Trophoblast cell (in vitro differentiated cells and primary cell): ENCODE measurements around the gene TRDN.

Experiments used
- DNase-seq, 2 donors: peaks; one replicate each; pipeline ENCODE4 v3.0.0-alpha.2; 2016
- H2AFZ ChIP-seq: 2 replicates; pipeline ENCODE4 v1.6.1; 2013; ENCODE audit warnings: low read length, moderate library complexity, mild to moderate bottlenecking; ENCODE audit not compliant: insufficient read depth, poor library complexity
- H2AK5ac ChIP-seq: 2 replicates; pipeline ENCODE4 v1.6.1; 2013; ENCODE audit warnings: mild to moderate bottlenecking, low read length
- H2BK120ac ChIP-seq: 2 replicates; pipeline ENCODE4 v1.6.1; 2013; ENCODE audit warnings: low read length, mild to moderate bottlenecking, moderate library complexity; ENCODE audit not compliant: insufficient read depth, poor library complexity
- H2BK12ac ChIP-seq: 2 replicates; pipeline ENCODE4 v1.6.1; 2013; ENCODE audit warnings: mild to moderate bottlenecking, low read length, moderate library complexity
- H2BK5ac ChIP-seq: 2 replicates; pipeline ENCODE4 v1.6.1; 2013; ENCODE audit warnings: low read length, low read depth, moderate library complexity, mild to moderate bottlenecking; ENCODE audit not compliant: poor library complexity
- H3K14ac ChIP-seq: 2 replicates; pipeline ENCODE4 v1.6.1; 2013; ENCODE audit warnings: mild to moderate bottlenecking, low read length
- H3K18ac ChIP-seq: 2 replicates; pipeline ENCODE4 v1.6.1; 2013; ENCODE audit warnings: mild to moderate bottlenecking, low read length
- H3K23ac ChIP-seq: 2 replicates; pipeline ENCODE4 v1.6.1; 2013; ENCODE audit warnings: low read length
- H3K27ac ChIP-seq: 2 replicates; pipeline ENCODE4 v1.5.1; 2013; ENCODE audit warnings: low read depth, mild to moderate bottlenecking, inconsistent platforms, low read length, moderate library complexity
- H3K27me3 ChIP-seq: 2 replicates; pipeline ENCODE4 v1.6.1; 2013; ENCODE audit warnings: inconsistent platforms, mild to moderate bottlenecking, low read length, moderate library complexity; ENCODE audit not compliant: insufficient read depth
- H3K36me3 ChIP-seq, 2 experiments: 1 replicate in 1 of 2; 2 replicates in 1 of 2; pipeline ENCODE4 v1.6.1; 2013; ENCODE audit warnings: low read length in 2 of 2, mild to moderate bottlenecking in 2 of 2, moderate library complexity in 1 of 2; ENCODE audit not compliant: insufficient read depth in 2 of 2, control insufficient read depth in 1 of 2
- H3K4ac ChIP-seq: 2 replicates; pipeline ENCODE4 v1.6.1; 2013; ENCODE audit warnings: low read depth, mild to moderate bottlenecking, low read length, moderate library complexity
- H3K4me1 ChIP-seq, 2 experiments: 1 replicate in 1 of 2; 2 replicates in 1 of 2; pipeline ENCODE4 v1.6.1; 2013; ENCODE audit warnings: low read length in 2 of 2, mild to moderate bottlenecking in 2 of 2, moderate library complexity in 1 of 2; ENCODE audit not compliant: insufficient read depth in 2 of 2, control insufficient read depth in 1 of 2
- H3K4me2 ChIP-seq: 2 replicates; pipeline ENCODE4 v1.6.1; 2013; ENCODE audit warnings: inconsistent platforms, mild to moderate bottlenecking, low read length, moderate library complexity
- H3K4me3 ChIP-seq: 2 replicates; pipeline ENCODE4 v1.5.1; 2013; ENCODE audit warnings: mild to moderate bottlenecking, low read depth, low read length, inconsistent platforms
- H3K79me1 ChIP-seq: one replicate; pipeline ENCODE4 v1.6.1; 2013; ENCODE audit warnings: low read length
- H3K79me2 ChIP-seq: 2 replicates; pipeline ENCODE4 v1.6.1; 2013; ENCODE audit warnings: low read length, mild to moderate bottlenecking; ENCODE audit not compliant: control insufficient read depth, insufficient read depth, poor library complexity
- H3K9ac ChIP-seq: 2 replicates; pipeline ENCODE4 v1.6.1; 2013; ENCODE audit warnings: mild to moderate bottlenecking, low read length
- H3K9me3 ChIP-seq: 2 replicates; pipeline ENCODE4 v1.6.1; 2013; ENCODE audit warnings: low read depth, mild to moderate bottlenecking, control low read depth, inconsistent platforms, low read length; ENCODE audit not compliant: insufficient read depth
- H4K12ac ChIP-seq: 2 replicates; pipeline ENCODE4 v1.6.1; 2013; ENCODE audit warnings: low read depth, mild to moderate bottlenecking, low read length, moderate library complexity
- H4K8ac ChIP-seq: 2 replicates; pipeline ENCODE4 v1.6.1; 2013; ENCODE audit warnings: low read depth, mild to moderate bottlenecking, low read length, moderate library complexity
- H4K91ac ChIP-seq: one replicate; pipeline ENCODE4 v1.6.1; 2013; ENCODE audit warnings: low read depth, mild to moderate bottlenecking, low read length, moderate library complexity
- WGBS: extraction: QIAGEN DNeasy Blood & Tissue Kit; methylation state at CpG from one replicate; pipeline ENCODE4 v1.1.7; 2013; ENCODE audit warnings: missing lambda C conversion rate; ENCODE audit not compliant: insufficient read length, insufficient coverage; ENCODE audit errors: extremely low coverage; 5-methylcytosine and 5-hydroxymethylcytosine counted together

The TRDN gene

GRCh38 chr6:123580331-123580730, 56.4 kb downstream of the TRDN start:
- DNase-seq, result no peak
- Histone ChIP-seq H3K79me1 (no peaks in the 10 kb centered on the region), H2AFZ (no peak overlapping the region), H2BK5ac (no peak overlapping the region), H3K27me3 (no peaks in the 10 kb centered on the region), H4K8ac (no peak overlapping the region), H3K9ac (no peak overlapping the region), H3K9me3 (no peaks in the 10 kb centered on the region), H3K4me2 (no peak overlapping the region), H3K27ac (no peak overlapping the region), H3K14ac (no peak overlapping the region), H3K18ac (no peak overlapping the region), H3K79me2 (no peaks in the 10 kb centered on the region), H3K23ac (no peak overlapping the region), H2BK120ac (no peak overlapping the region), H3K4ac (no peak overlapping the region), H4K91ac (no peak overlapping the region), H4K12ac (no peak overlapping the region), H3K4me1 (no peaks in the 10 kb centered on the region), H3K36me3 (no peaks in the 10 kb centered on the region), H2AK5ac (no peak overlapping the region), H3K4me3 (no peak overlapping the region), H2BK12ac (no peak overlapping the region)

GRCh38 chr6:123575188-123575587, 61.6 kb downstream of the TRDN start:
- Histone ChIP-seq H3K79me1 (no peaks in the 10 kb centered on the region), H2BK12ac (no peak overlapping the region), H2BK120ac (no peak overlapping the region), H3K4me2 (no peak overlapping the region), H3K4me3 (no peak overlapping the region), H4K12ac (no peak overlapping the region), H3K23ac (no peak overlapping the region), H2AFZ (no peak overlapping the region), H3K9ac (no peak overlapping the region), H3K79me2 (no peaks in the 10 kb centered on the region), H2AK5ac (no peak overlapping the region), H3K14ac (no peak overlapping the region), H3K27me3 (no peaks in the 10 kb centered on the region), H3K36me3 (no peaks in the 10 kb centered on the region), H3K4me1 (no peaks in the 10 kb centered on the region), H3K4ac (no peak overlapping the region), H4K8ac (no peak overlapping the region), H4K91ac (no peak overlapping the region), H3K27ac (no peak overlapping the region), H2BK5ac (no peak overlapping the region), H3K9me3 (no peaks in the 10 kb centered on the region), H3K18ac (no peak overlapping the region)
- no peak for DNase-seq
- WGBS, result no CpG with 5 or more reads among the region's 1 CpG

GRCh38 chr6:123570813-123571684, 65.7 kb downstream of the TRDN start:
- no peaks in the 10 kb centered on the region for H3K79me1 ChIP-seq
- H3K23ac ChIP-seq, result no peak overlapping the region
- no peak overlapping the region for H3K9ac ChIP-seq
- H3K14ac ChIP-seq, result no peak overlapping the region
- no peaks in the 10 kb centered on the region for H3K36me3 ChIP-seq
- no peak overlapping the region for H2AK5ac ChIP-seq
- H3K9me3 ChIP-seq, result no peaks in the 10 kb centered on the region
- no peaks in the 10 kb centered on the region for H3K79me2 ChIP-seq
- H3K27ac ChIP-seq, result no peak overlapping the region
- H3K4me3 ChIP-seq, result no peak overlapping the region
- no peaks in the 10 kb centered on the region for H3K27me3 ChIP-seq
- no peak for DNase-seq
- no peak overlapping the region for H2BK12ac ChIP-seq
- peaks cover 0 to 4% of the 10 kb centered on the region in 2 experiments for H3K4me1 ChIP-seq
- H3K18ac ChIP-seq, result no peak overlapping the region
- no CpG with 5 or more reads among the region's 7 CpGs for WGBS
- no peak overlapping the region for H2AFZ ChIP-seq
- H2BK120ac ChIP-seq, result no peak overlapping the region
- H3K4me2 ChIP-seq, result no peak overlapping the region
- no peak overlapping the region for H2BK5ac ChIP-seq
- H4K91ac ChIP-seq, result no peak overlapping the region
- H4K12ac ChIP-seq, result no peak overlapping the region
- H4K8ac ChIP-seq, result no peak overlapping the region
- H3K4ac ChIP-seq, result no peak overlapping the region

- H3K36me3 ChIP-seq, result no peaks in the 10 kb centered on the region
- H2AK5ac ChIP-seq, result no peak overlapping the region
- no peak overlapping the region for H3K18ac ChIP-seq
- no peak overlapping the region for H2BK120ac ChIP-seq
- no peak overlapping the region for H3K23ac ChIP-seq
- no peak overlapping the region for H4K91ac ChIP-seq
- peaks cover 0 to 4% of the 10 kb centered on the region in 2 experiments for H3K4me1 ChIP-seq
- H2BK5ac ChIP-seq, result no peak overlapping the region
- H3K4me3 ChIP-seq, result no peak overlapping the region
- H3K27ac ChIP-seq, result no peak overlapping the region
- no peaks in the 10 kb centered on the region for H3K79me2 ChIP-seq
- H4K12ac ChIP-seq, result no peak overlapping the region
- no peak overlapping the region for H3K4ac ChIP-seq
- DNase-seq, result no peak
- H2BK12ac ChIP-seq, result no peak overlapping the region
- no peak overlapping the region for H2AFZ ChIP-seq
- no peak overlapping the region for H3K4me2 ChIP-seq
- no peak overlapping the region for H4K8ac ChIP-seq
- no peaks in the 10 kb centered on the region for H3K9me3 ChIP-seq
- H3K27me3 ChIP-seq, result no peaks in the 10 kb centered on the region
- no peaks in the 10 kb centered on the region for H3K79me1 ChIP-seq
- no peak overlapping the region for H3K14ac ChIP-seq
- no peak overlapping the region for H3K9ac ChIP-seq
Measured at GRCh38 chr6:123569575-123569974, 67.2 kb downstream of the TRDN start.
